BLaER1 (cell line): ENCODE results near the gene TMEM145.
"Not testable (repeated sequence)": the region's sequence is repeated elsewhere in the genome, so short reads cannot be mapped to it uniquely, and the experiment has no call there.

Experiments used
- H3K27ac ChIP-seq: shearing (Covaris generic); formaldehyde crosslinking; 2 replicates; pipeline ENCODE4 v1.8.1; 2022
- H3K27me3 ChIP-seq: shearing (Covaris generic); formaldehyde crosslinking; 2 replicates; pipeline ENCODE4 v1.8.1; 2022
- H3K36me3 ChIP-seq: shearing (Covaris generic); formaldehyde crosslinking; 2 replicates; pipeline ENCODE4 v1.8.1; 2022
- H3K4me1 ChIP-seq: shearing (Covaris generic); formaldehyde crosslinking; 2 replicates; pipeline ENCODE4 v1.8.1; 2022
- H3K4me2 ChIP-seq: shearing (Covaris generic); formaldehyde crosslinking; 2 replicates; pipeline ENCODE4 v1.8.1; 2022
- H3K4me3 ChIP-seq: shearing (Covaris generic); formaldehyde crosslinking; 2 replicates; pipeline ENCODE4 v1.8.1; 2022
- H3K9ac ChIP-seq: shearing (Covaris generic); formaldehyde crosslinking; 2 replicates; pipeline ENCODE4 v1.8.1; 2022
- H3K9me3 ChIP-seq: shearing (Covaris generic); formaldehyde crosslinking; 2 replicates; pipeline ENCODE4 v1.8.1; 2022
- H4K20me1 ChIP-seq: shearing (Covaris generic); formaldehyde crosslinking; 2 replicates; pipeline ENCODE4 v1.8.1; 2022
- Cebpa-rat ChIP-seq: shearing (Covaris generic); IDR thresholded peaks from 2 replicates; pipeline ENCODE4 v1.8.1; 2022

TMEM145 gene

DNA sequence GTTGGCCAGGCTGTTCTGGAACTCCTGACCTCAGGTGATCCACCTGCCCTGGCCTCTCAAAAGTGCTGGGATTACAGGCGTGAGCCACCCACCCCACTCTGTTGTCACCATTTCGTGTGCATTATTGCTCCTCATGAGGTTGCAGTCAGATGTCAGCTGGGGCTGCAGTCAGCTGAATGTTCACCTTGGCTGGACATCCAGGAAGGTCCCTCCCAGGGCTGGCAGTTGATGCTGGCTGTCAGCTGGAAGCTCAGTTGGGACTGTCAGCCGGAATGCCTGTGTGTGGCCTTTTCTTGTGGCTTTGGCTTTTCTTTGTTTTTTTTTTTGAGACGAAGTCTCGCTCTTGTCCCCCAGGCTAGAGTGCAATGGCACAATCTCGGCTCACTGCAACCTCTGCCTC lies 18.9 kb downstream of the TMEM145 start:
- no peak for TF ChIP-seq Cebpa-rat
- Histone ChIP-seq H3K9me3 (no peaks in the 10 kb centered on the region), H3K27ac (no peak overlapping the region), H4K20me1 (peaks cover 86% of the 10 kb centered on the region), H3K9ac (no peak overlapping the region), H3K36me3 (peaks cover 44% of the 10 kb centered on the region), H3K4me3 (no peak overlapping the region), H3K27me3 (no peaks in the 10 kb centered on the region), H3K4me2 (no peak overlapping the region), H3K4me1 (peaks cover 30% of the 10 kb centered on the region)

- no peaks in the 10 kb centered on the region for H3K27me3 ChIP-seq
- peaks cover 20% of the 10 kb centered on the region for H3K4me1 ChIP-seq
- H3K9ac ChIP-seq, result no peak overlapping the region
- H3K9me3 ChIP-seq, result no peaks in the 10 kb centered on the region
- no peak for TF ChIP-seq Cebpa-rat
- H4K20me1 ChIP-seq, result peaks cover 76% of the 10 kb centered on the region
- no peak overlapping the region for H3K27ac ChIP-seq
- no peak overlapping the region for H3K4me2 ChIP-seq
- H3K36me3 ChIP-seq, result peaks cover 54% of the 10 kb centered on the region
- H3K4me3 ChIP-seq, result no peak overlapping the region
Measured at GRCh38 chr19:42333018-42333417, 19.9 kb downstream of the TMEM145 start.

GRCh38 chr19:42333975-42334696 lies 21.0 kb downstream of the TMEM145 start:
- Histone ChIP-seq H3K27me3 (no peaks in the 10 kb centered on the region), H3K9me3 (no peaks in the 10 kb centered on the region), H3K4me3 (no peak overlapping the region), H3K27ac (no peak overlapping the region), H4K20me1 (peaks cover 66% of the 10 kb centered on the region), H3K4me2 (0 out of 2 replicates have a peak overlapping the region, but pooled peaks have one; percentile 19), H3K9ac (no peak overlapping the region), H3K36me3 (peaks cover 59% of the 10 kb centered on the region), H3K4me1 (peaks cover 12% of the 10 kb centered on the region; the same call in 1 of the 2 replicates)
- no peak for TF ChIP-seq Cebpa-rat

GRCh38 chr19:42334697-42335373 lies 21.7 kb downstream of the TMEM145 start:
- H3K4me1 ChIP-seq, result peaks cover 12% of the 10 kb centered on the region; the same call in 1 of the 2 replicates
- no peak overlapping the region for H3K4me2 ChIP-seq
- no peaks in the 10 kb centered on the region for H3K27me3 ChIP-seq
- peak overlapping the region; percentile 34; the same call in 1 of the 2 replicates for H3K9ac ChIP-seq
- peaks cover 59% of the 10 kb centered on the region for H4K20me1 ChIP-seq
- H3K27ac ChIP-seq, result no peak overlapping the region
- peaks cover 59% of the 10 kb centered on the region for H3K36me3 ChIP-seq
- no peaks in the 10 kb centered on the region for H3K9me3 ChIP-seq
- TF ChIP-seq Cebpa-rat, result no peak
- H3K4me3 ChIP-seq, result no peak overlapping the region

DNA sequence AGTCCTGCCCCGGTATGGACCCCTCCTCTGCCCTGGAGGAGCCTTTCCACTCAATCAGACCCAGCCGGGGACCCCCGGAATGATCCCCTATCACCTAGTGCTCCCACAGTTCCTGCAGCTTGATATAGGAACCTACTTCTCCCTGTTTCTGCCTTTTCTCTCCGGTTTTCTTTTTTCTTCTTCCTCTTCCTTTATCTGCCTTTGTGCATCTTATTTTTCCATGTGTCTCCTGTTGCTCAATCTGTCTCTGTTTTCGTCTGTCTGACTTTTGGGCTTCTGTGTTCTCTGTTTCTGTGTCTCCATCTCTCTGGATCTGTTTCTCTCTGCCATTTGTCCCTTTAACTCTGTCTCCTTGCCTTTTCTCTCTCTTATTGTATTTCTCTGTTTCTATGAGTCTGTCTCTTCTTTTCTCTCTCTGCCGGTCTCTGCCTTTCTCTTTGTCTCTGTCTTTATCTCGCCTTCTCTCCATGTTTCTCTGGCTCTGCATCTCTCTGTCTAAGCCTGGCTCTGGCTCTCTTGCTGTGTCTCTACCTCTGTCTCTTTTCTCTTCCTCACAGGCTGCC lies 22.3 kb downstream of the TMEM145 start:
- H3K4me3 ChIP-seq, result no peak overlapping the region
- H3K36me3 ChIP-seq, result peaks cover 59% of the 10 kb centered on the region
- H3K9ac ChIP-seq, result 0 out of 2 replicates have a peak overlapping the region, but pooled peaks have one; percentile 34
- no peak for TF ChIP-seq Cebpa-rat
- no peak overlapping the region for H3K27ac ChIP-seq
- no peak overlapping the region for H3K4me2 ChIP-seq
- no peaks in the 10 kb centered on the region for H3K9me3 ChIP-seq
- H3K27me3 ChIP-seq, result no peaks in the 10 kb centered on the region
- peaks cover 12% of the 10 kb centered on the region; the same call in 1 of the 2 replicates for H3K4me1 ChIP-seq
- H4K20me1 ChIP-seq, result peaks cover 52% of the 10 kb centered on the region

GRCh38 chr19:42335971-42336370 lies 22.9 kb downstream of the TMEM145 start:
- Histone ChIP-seq H3K4me1 (peaks cover 12% of the 10 kb centered on the region; the same call in 1 of the 2 replicates), H4K20me1 (peaks cover 47% of the 10 kb centered on the region), H3K4me2 (no peak overlapping the region), H3K27me3 (no peaks in the 10 kb centered on the region), H3K9ac (no peak overlapping the region), H3K36me3 (peaks cover 64% of the 10 kb centered on the region), H3K27ac (no peak overlapping the region), H3K4me3 (no peak overlapping the region), H3K9me3 (no peaks in the 10 kb centered on the region)
- TF ChIP-seq Cebpa-rat, result no peak

GRCh38 chr19:42339126-42339860 lies 26.2 kb downstream of the TMEM145 start:
- Histone ChIP-seq H4K20me1 (peaks cover 14% of the 10 kb centered on the region), H3K36me3 (peaks cover 72% of the 10 kb centered on the region)
- not testable (repeated sequence) for H3K27ac ChIP-seq, H3K4me3 ChIP-seq, H3K4me2 ChIP-seq, H3K9ac ChIP-seq, H3K27me3 ChIP-seq, H3K4me1 ChIP-seq, H3K9me3 ChIP-seq

- not testable (repeated sequence) for H3K27ac ChIP-seq, H3K9me3 ChIP-seq, H3K4me2 ChIP-seq, H3K27me3 ChIP-seq, H3K9ac ChIP-seq, H3K4me3 ChIP-seq, H3K4me1 ChIP-seq
- Histone ChIP-seq H3K36me3 (peaks cover 74% of the 10 kb centered on the region), H4K20me1 (peaks cover 11% of the 10 kb centered on the region)
Measured at GRCh38 chr19:42339922-42340321, 26.8 kb downstream of the TMEM145 start.

DNA sequence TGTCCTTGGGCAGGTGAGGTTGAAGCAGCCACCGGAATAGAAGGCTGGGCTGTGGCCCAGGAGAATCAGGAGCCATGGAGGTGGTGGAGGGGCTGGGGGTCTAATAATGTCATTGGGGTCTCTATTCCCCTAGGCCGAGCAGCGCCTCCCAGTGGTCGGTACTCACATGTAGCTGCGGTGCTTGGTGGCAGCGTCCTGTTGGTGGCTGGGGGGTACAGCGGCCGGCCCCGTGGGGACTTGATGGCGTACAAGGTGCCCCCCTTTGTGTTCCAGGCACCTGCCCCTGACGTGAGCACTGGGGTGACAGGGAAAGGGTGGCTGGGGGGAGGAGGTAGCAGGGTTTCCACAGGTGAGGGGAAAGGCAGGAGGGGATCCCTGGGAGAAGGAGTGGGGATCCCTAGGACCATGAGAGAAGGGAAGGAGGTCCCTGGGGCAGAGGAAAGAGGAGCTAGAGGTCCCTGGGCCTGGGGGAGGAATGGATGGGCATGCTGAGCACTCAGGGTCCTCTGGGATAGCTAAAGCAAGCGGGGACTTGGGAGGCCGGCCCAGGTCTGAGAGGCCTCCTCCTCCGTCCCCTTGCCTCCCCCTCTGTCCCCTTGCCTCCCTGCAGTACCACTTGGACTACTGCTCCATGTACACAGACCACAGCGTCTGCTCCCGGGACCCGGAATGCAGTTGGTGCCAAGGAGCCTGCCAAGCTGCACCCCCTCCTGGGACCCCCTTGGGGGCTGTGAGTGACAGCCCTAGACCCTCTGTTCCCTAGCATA lies 30.4 kb downstream of the TMEM145 start:
- Histone ChIP-seq H3K4me2 (no peak overlapping the region), H3K9ac (no peak overlapping the region), H3K36me3 (peaks cover 72% of the 10 kb centered on the region), H4K20me1 (no peaks in the 10 kb centered on the region), H3K27me3 (no peaks in the 10 kb centered on the region), H3K4me1 (no peaks in the 10 kb centered on the region), H3K4me3 (no peak overlapping the region), H3K27ac (no peak overlapping the region), H3K9me3 (no peaks in the 10 kb centered on the region)
- no peak for TF ChIP-seq Cebpa-rat
